CD4-positive, alpha-beta T cell treated with Interleukin-17A for 1 hour (primary cell): ENCODE results near the gene XPO6.

Source experiments
- DNase-seq: peaks from one replicate; pipeline ENCODE4 v3.0.0-alpha.2; 2020

Gene XPO6

DNA sequence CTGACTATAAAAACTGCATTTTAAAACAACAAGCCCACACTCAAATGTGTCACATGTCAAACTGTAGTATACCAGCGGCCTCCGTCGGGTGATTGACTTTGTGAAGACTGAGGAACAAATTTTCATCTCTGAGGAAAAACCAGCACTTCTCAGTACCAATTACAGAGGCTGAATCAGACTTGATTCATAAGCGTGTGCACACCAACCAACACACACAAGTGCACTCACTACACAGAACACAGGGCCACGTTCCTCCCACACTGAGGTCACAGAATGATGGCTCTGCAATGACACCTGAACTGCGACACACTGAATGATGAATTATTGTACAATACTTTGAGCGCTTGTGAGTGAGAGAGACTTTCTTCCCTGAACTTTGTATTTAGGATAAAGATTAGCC is 29.6 kb downstream of the XPO6 start:
- DNase-seq, result no peak

GRCh38 chr16:28181515-28181914 is 30.2 kb downstream of the XPO6 start:
- DNase-seq, result no peak

DNA sequence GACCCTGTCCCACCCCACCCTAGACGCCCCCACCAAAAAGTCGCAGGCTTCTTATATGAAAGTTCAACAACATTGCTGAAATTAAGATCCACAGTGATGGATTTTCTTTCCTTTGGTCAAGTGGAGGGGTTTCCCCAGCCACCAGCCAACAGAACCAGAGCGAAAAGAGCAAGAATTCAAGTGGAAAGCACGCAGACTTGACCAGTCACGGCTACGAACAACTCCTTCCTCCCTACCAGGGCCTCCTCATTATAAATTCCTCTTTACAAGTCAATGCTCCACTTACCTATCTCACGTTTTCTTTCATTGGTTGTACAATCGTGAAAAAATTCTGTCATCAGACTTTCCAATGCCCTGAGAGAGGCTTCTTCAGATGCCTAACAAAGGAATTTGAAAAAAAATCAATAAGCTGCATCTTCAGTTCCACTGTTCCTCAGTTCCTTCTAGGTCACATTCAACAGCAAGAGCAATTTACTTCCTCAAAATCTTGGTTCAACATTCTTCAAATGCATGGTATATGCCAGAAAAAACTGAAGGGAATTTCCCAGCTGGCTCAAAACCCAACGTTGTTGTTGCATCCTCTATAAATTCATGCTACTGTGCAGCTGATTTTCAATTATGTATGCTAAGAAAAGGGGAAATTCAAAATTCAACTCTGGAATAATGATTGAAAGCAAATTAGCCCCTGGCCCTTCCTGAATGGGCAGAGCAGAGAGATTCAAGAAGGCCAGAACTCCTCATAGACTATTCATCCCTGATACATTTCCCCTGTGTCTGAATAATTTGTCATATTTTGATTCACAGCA is 30.9 kb downstream of the XPO6 start:
- peak; percentile 38 for DNase-seq

GRCh38 chr16:28179354-28179753 is 32.4 kb downstream of the XPO6 start:
- DNase-seq, result no peak

- no peak for DNase-seq
Measured at GRCh38 chr16:28175715-28176114, 36.0 kb downstream of the XPO6 start.

- peak; percentile 26 for DNase-seq
Measured at GRCh38 chr16:28172336-28172735, 39.4 kb downstream of the XPO6 start.

GRCh38 chr16:28171816-28172215 is 39.9 kb downstream of the XPO6 start:
- no peak for DNase-seq

DNA sequence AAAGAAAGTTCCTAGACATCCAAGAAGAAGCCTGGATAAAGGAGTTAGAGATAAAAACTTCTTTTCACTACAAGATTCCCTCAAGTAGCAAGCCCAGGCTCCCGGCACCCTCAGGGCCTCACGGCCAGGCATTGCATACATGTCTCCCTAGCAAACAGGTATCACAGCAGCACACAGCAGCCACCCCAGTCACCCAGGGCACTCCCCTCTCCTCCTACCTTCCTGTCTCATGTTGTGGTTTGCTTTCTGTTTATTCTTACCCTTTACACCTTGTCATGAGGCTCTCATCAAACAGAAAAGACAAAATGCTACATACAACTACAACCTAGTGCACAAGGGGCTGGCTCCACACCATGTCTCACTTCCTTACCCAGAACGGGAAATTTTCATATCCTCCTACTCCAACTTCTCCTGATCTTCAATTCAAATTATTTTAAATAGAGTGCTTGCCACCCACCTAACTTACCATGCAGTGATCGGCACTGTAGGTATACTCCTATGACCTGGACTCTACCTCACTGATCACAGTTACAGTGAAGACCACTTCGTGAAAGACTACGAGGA is 42.7 kb downstream of the XPO6 start:
- DNase-seq, result peak; percentile 70

GRCh38 chr16:28167730-28168129 is 44.0 kb downstream of the XPO6 start:
- DNase-seq, result no peak

- DNase-seq, result no peak
Measured at GRCh38 chr16:28167221-28167620, 44.5 kb downstream of the XPO6 start.

DNA sequence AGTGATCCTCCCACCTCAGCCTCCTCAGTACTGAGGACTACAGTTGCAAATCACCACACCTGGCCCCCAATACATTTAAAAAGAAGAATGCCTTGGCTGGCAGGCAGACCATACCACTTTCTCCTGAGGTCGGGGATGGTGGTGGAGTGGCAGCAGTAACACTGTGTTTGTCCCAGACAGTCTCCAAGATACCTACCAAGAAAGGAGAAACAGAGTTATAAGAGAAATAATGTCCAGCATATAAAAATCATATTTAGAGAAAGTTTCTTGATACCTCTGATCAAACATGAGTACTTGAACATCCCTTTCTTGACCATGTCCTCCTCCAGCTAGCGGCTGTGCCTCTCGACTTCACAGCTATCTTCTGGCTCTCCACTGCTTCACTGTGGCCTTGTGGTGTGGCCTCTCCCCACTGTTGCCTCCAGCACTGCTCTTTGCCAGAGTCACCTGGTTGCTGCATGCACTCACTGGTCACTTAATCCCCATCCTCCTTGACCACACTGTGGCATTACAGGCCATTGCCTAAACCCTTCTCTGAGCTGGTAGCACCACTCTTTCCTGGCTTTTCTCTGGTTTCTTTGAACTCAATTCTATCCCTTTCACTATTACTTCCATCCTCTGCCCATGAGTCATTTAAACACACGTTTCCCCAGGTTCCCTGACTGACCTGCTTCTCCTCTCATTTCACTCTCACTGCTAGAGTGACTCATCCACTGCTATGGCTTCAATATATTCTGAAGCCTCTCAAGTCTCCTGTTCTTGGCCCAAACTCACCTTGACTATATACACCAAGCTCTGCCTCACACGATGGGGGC is 45.2 kb downstream of the XPO6 start:
- DNase-seq, result no peak

GRCh38 chr16:28165598-28165997 is 46.2 kb downstream of the XPO6 start:
- DNase-seq, result no peak

GRCh38 chr16:28164140-28164539 is 47.6 kb downstream of the XPO6 start:
- DNase-seq, result no peak

GRCh38 chr16:28163699-28164098 is 48.1 kb downstream of the XPO6 start:
- DNase-seq, result no peak

GRCh38 chr16:28162326-28162877 is 49.4 kb downstream of the XPO6 start:
- no peak for DNase-seq

GRCh38 chr16:28161626-28162025 is 50.1 kb downstream of the XPO6 start:
- DNase-seq, result no peak

- no peak for DNase-seq
Measured at GRCh38 chr16:28158136-28158535, 53.6 kb downstream of the XPO6 start.

DNA sequence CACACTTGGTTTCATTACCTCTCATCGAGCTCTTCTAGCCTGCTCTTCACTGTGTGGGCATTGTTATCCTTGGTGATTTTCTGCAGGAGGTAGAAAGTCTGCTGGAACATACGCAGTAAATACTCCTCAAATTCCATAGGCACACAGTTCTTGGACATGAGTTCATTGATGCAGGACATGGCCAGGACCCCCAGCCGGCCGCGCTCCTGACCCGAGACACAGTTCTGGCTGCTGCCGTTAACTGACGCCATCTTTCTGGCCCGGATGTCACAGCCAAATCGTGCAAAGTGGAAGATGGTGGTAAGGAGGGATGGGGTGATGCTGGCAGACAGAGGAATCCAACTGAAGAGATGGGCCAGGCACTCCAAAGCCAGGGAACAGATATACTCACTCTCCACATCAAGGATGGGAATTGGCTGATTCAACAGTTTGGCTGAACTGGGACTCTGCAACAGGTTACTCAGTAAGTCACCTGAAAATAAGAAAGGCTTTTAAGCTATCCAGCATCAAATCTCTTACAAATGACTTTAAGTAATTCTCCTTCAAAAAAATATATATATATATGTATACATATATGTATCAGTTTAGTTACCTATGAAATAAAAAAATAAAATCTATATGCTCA is 55.6 kb downstream of the XPO6 start:
- no peak for DNase-seq

- no peak for DNase-seq
Measured at GRCh38 chr16:28155293-28155692, 56.5 kb downstream of the XPO6 start.

GRCh38 chr16:28151180-28151579 is 60.6 kb downstream of the XPO6 start:
- DNase-seq, result no peak

DNA sequence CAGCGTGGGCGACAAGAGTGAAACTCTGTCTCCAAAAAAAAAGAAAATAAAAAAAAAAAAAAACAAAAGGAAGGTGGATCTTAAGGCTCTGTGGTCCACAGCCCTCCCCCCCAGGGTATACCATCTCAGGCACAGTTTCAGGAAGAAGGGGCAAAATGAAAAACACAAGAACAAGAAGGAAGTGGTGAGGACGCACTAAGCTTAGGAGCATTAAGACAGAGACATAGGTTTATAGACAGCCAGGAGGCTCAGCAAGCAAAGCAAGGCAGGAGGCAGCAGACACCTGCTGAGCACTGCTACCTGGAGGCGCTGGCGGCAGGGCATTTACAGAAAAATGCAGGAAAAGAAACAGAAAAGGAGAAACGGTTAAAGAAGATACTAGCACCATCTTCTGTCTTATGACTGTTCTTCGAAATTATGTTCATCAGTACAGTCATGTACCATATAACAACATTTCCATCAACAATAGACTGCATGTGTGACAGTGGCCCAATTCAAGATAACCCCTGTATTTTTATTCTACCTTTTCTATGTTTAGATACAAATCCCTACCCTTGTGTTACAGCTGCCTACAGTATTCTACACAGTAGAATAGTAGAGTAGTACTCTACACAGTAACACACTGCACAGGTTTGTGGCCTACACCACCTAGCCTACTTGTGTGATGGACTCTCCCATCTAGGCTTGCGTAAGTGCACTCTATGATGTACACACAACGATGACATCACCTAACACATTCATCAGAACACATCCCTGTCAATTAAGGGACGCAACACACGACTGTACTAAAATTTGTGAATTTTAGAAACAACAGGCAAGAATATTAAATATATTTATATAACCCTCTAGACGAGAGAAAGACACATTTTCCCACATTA is 62.5 kb downstream of the XPO6 start:
- peak; percentile 36 for DNase-seq

GRCh38 chr16:28146536-28146935 is 65.2 kb downstream of the XPO6 start:
- DNase-seq, result peak; percentile 23
